K562 (cell line): Measurements from ENCODE around the gene SVBP. TPM values are rescaled to one million over a fixed set of nuclear protein-coding genes. Genes with fewer than 3 reads are reported as not detected.

Source experiments
- ATAC-seq: fragments of 200-7000 bp; cut with Tn5 transposase; 3 replicates; pipeline ENCODE4 v1.9.1; 2020; ENCODE audit warnings: moderate library complexity
- BruUV-seq: library from RNA; stranded (reverse); fragments of 400-500 nt; replicated peaks from 2 replicates; lab custom pipeline; 2021; lab: Mats Ljungman, UMichigan
- CTCF ChIA-PET: fragments of 300-600 bp; formaldehyde crosslinking; extraction: SDS; loops from one replicate; lab custom pipeline; 2021; ENCODE audit warnings: low intra/inter-chr PET ratio; lab: Yijun Ruan, JAX
- POLR2A ChIA-PET: fragments of 300-600, 350-650 bp; sonication (Branson Sonifier 250); formaldehyde crosslinking; extraction: SDS; loops from one replicate; lab custom pipeline; 2021; ENCODE audit warnings: antibody characterized with exemption, inconsistent platforms; lab: Yijun Ruan, JAX
- DNase-seq, 4 experiments: peaks; one replicate each; pipeline versions ENCODE4 v3.0.0 to v3.0.0-alpha.2; 2011 to 2018; ENCODE audit warnings: low spot score in 3 of 4, mixed read lengths in 3 of 4; ENCODE audit errors: extremely low read depth in 1 of 4
- FAIRE-seq: peaks from 2 replicates; lab custom pipeline; 2011; peaks lifted over from hg19 to GRCh38; lab: Jason Lieb, UNC
- H2AFZ ChIP-seq: 2 replicates; pipeline ENCODE4 v1.6.0; 2011; ENCODE audit warnings: low read depth, low read length, control low read depth, inconsistent platforms
- H3K27ac ChIP-seq: fragments of 200-600 bp; 3 replicates; pipeline ENCODE4 v1.8.0; 2011; ENCODE audit warnings: low read depth, mild to moderate bottlenecking, control low read depth, inconsistent platforms, low read length, moderate library complexity, mixed read lengths; ENCODE audit errors: extremely low read depth
- H3K27me3 ChIP-seq, 2 experiments: fragments of 300-600 bp in 1 of 2; 2 replicates in 1 of 2; 3 replicates in 1 of 2; pipeline versions ENCODE4 v1.6.0 to v1.8.0; 2011; ENCODE audit warnings: inconsistent platforms in 2 of 2, low read length in 2 of 2, mild to moderate bottlenecking in 1 of 2, mixed read lengths in 1 of 2, moderate library complexity in 1 of 2; ENCODE audit not compliant: control insufficient read depth in 2 of 2, insufficient read depth in 2 of 2
- H3K36me3 ChIP-seq: fragments of 300-600 bp; 3 replicates; pipeline ENCODE4 v1.8.0; 2011; ENCODE audit warnings: mild to moderate bottlenecking, low read length, inconsistent platforms; ENCODE audit not compliant: control insufficient read depth, insufficient read depth
- H3K4me1 ChIP-seq, 2 experiments: fragments of 200-600 bp in 1 of 2; replicated peaks in 1 of 2; 2 replicates in 1 of 2; 3 replicates in 1 of 2; pipeline versions ENCODE4 v1.5.1 to v1.8.0; 2011; ENCODE audit warnings: inconsistent platforms in 2 of 2, low read length in 2 of 2, mild to moderate bottlenecking in 1 of 2, mixed read lengths in 1 of 2, moderate library complexity in 1 of 2; ENCODE audit not compliant: control insufficient read depth in 2 of 2, insufficient read depth in 2 of 2
- H3K4me2 ChIP-seq: 2 replicates; pipeline ENCODE4 v1.6.1; 2011; ENCODE audit warnings: low read length, control low read depth, inconsistent platforms, mixed read lengths; ENCODE audit not compliant: insufficient read depth
- H3K4me3 ChIP-seq: fragments of 200-600 bp; sonication (generic), shearing (Covaris generic); 2 replicates; pipeline ENCODE4 v1.5.1; 2016; ENCODE audit warnings: control low read depth, inconsistent platforms
- H3K79me2 ChIP-seq: fragments of 200-600 bp; 3 replicates; pipeline ENCODE4 v1.8.0; 2011; ENCODE audit warnings: low read length, inconsistent platforms; ENCODE audit not compliant: control insufficient read depth, insufficient read depth
- H3K9ac ChIP-seq, 2 experiments: 2 replicates each; pipeline versions ENCODE4 v1.6.0 to v1.6.1; 2011; ENCODE audit warnings: low read depth in 2 of 2, low read length in 2 of 2, control low read depth in 1 of 2, inconsistent platforms in 1 of 2, mild to moderate bottlenecking in 1 of 2, mixed read lengths in 1 of 2; ENCODE audit not compliant: insufficient read depth in 1 of 2
- H3K9me1 ChIP-seq: one replicate; pipeline ENCODE4 v1.6.0; 2011; ENCODE audit warnings: inconsistent platforms, mild to moderate bottlenecking, low read length, moderate library complexity; ENCODE audit not compliant: control insufficient read depth, insufficient read depth
- H3K9me3 ChIP-seq: replicated peaks from 2 replicates; pipeline ENCODE4 v1.5.1; 2011; ENCODE audit warnings: low read depth, low read length, inconsistent platforms; ENCODE audit not compliant: control insufficient read depth, insufficient read depth
- H4K20me1 ChIP-seq: replicated peaks from 2 replicates; pipeline ENCODE4 v1.6.1; 2011; ENCODE audit warnings: low read length, inconsistent platforms, mixed read lengths; ENCODE audit not compliant: control insufficient read depth, insufficient read depth
- POLR3A ChIP-seq: IDR thresholded peaks from 2 replicates; pipeline ENCODE4 v1.6.1; 2011; ENCODE audit warnings: borderline replicate concordance, mild to moderate bottlenecking, moderate library complexity; ENCODE audit not compliant: insufficient read length, insufficient read depth; ENCODE audit errors: extremely low read depth
- SIN3A ChIP-seq, 2 experiments: fragments of 150-350 bp in 1 of 2; IDR thresholded peaks; 2 replicates each; pipeline ENCODE4 v1.6.1; 2011 to 2016; ENCODE audit warnings: borderline replicate concordance in 2 of 2, low read depth in 2 of 2, low read length in 2 of 2, mild to moderate bottlenecking in 2 of 2, moderate library complexity in 2 of 2; ENCODE audit not compliant: control insufficient read depth in 1 of 2
- SMARCA4 ChIP-seq: fragments of 450-650 bp; IDR thresholded peaks from 2 replicates; pipeline ENCODE4 v1.6.1; 2016
- WGBS: fragments of 100-300 bp; shearing (Covaris generic); methylation state at CpG from one replicate; pipeline ENCODE4 v1.1.6; 2016; ENCODE audit warnings: low coverage, mixed read lengths; ENCODE audit not compliant: insufficient coverage; ENCODE audit errors: missing lambda C conversion rate; 5-methylcytosine and 5-hydroxymethylcytosine counted together
- in situ Hi-C: fragments of 300-500 bp; cut with MboI; formaldehyde crosslinking; loops from 4 replicates; pipeline ENCODE4 v1.15.0; 2018; ENCODE audit warnings: inconsistent platforms, mixed read lengths
- intact Hi-C: fragments of 100-400 bp; cut with micrococcal nuclease; formaldehyde crosslinking; loops from 2 replicates; pipeline ENCODE4 v1.14.2; 2022
- polyA plus RNA-seq, 8 experiments: library from polyadenylated mRNA; depleted of rRNA in 4 of 8; stranded (reverse) in 5 of 8; unstranded in 3 of 8; fragments of >200 nt; fragmentation: Nextera tagmentation in 2 of 8; fragmentation: Illumina TruSeq in 1 of 8; extraction: Ambion mirVana in 2 of 8; extraction: Trizol in 1 of 8; gene quantifications; 2 replicates each; pipeline versions ENCODE4 v1.2.1 to v1.2.3, GENCODE V29; 2011 to 2014; ENCODE audit warnings: inconsistent platforms in 1 of 8, missing spikeins in 1 of 8
- total RNA-seq, 7 experiments: library from RNA; depleted of rRNA in 6 of 7; stranded (reverse); fragments of >200 nt in 6 of 7; fragmentation: Illumina TruSeq in 2 of 7; extraction: Trizol in 2 of 7; gene quantifications; 2 replicates each; pipeline versions ENCODE4 v1.2.1 to v1.2.3, GENCODE V29; 2011 to 2021; ENCODE audit warnings: low replicate concordance in 1 of 7
- TF ChIP-seq, protein P1 (sequence below), 2 experiments: fragments of 450-650 bp in 1 of 2; sonication (generic) in 1 of 2; formaldehyde crosslinking in 1 of 2; IDR thresholded peaks; 2 replicates each; pipeline versions ENCODE4 v1.7.1 to v1.9.0; 2016 to 2022; ENCODE audit warnings: inconsistent platforms in 1 of 2, mild to moderate bottlenecking in 1 of 2, missing genetic modification reagents in 1 of 2

Gene SVBP
- total and polyA plus RNA-seq, 9 of the 15 experiments (the other 6 are each of a cell fraction or from before 2014, with no cell fraction given) = 31.7 to 49.7 (median 40.0) TPM

DNA sequence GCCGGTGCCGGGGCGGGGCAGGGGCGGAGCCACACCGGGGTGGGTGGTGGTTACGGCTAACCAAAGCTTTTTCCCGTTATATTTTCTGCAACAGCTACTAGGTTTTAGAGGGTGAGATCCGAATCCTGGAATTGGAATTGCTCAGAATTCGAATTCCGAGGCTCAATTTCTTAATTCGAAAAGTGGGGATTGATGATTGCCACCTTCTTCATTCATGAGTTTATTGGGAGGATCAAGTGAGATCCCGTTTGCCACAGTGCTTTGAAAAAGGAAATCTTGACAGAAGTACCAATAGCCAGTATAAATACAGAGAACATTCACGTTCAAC lies 207 bp upstream of the SVBP start:
- ChIA-PET CTCF (no interaction called here), POLR2A (interaction anchor here (0.5 to 8.7 kb wide), 8 partner anchors 11 to 252 kb away, joined by 3 to 76 read pairs (median 4); partner anchors contain the start of genes C1orf50, P3H1 and ZNF691)
- WGBS = 3% methylated on average over 10 of the region's 13 CpGs
- H3K4me2 ChIP-seq = peak overlapping the region; percentile 87
- H3K36me3 ChIP-seq = peaks cover 8% of the 10 kb centered on the region; the same call in 2 of the 3 replicates
- ATAC-seq (no peak), FAIRE-seq (no peak), DNase-seq (no peak)
- TF ChIP-seq, protein P1, sequence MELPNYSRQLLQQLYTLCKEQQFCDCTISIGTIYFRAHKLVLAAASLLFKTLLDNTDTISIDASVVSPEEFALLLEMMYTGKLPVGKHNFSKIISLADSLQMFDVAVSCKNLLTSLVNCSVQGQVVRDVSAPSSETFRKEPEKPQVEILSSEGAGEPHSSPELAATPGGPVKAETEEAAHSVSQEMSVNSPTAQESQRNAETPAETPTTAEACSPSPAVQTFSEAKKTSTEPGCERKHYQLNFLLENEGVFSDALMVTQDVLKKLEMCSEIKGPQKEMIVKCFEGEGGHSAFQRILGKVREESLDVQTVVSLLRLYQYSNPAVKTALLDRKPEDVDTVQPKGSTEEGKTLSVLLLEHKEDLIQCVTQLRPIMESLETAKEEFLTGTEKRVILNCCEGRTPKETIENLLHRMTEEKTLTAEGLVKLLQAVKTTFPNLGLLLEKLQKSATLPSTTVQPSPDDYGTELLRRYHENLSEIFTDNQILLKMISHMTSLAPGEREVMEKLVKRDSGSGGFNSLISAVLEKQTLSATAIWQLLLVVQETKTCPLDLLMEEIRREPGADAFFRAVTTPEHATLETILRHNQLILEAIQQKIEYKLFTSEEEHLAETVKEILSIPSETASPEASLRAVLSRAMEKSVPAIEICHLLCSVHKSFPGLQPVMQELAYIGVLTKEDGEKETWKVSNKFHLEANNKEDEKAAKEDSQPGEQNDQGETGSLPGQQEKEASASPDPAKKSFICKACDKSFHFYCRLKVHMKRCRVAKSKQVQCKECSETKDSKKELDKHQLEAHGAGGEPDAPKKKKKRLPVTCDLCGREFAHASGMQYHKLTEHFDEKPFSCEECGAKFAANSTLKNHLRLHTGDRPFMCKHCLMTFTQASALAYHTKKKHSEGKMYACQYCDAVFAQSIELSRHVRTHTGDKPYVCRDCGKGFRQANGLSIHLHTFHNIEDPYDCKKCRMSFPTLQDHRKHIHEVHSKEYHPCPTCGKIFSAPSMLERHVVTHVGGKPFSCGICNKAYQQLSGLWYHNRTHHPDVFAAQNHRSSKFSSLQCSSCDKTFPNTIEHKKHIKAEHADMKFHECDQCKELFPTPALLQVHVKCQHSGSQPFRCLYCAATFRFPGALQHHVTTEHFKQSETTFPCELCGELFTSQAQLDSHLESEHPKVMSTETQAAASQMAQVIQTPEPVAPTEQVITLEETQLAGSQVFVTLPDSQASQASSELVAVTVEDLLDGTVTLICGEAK (IDR thresholded peaks at IDR 0.05) = 0 out of 2 replicates have a peak, but pooled peaks have one; percentile 6
- TF ChIP-seq, protein P1 (CRISPR knock-in tag; IDR thresholded peaks at IDR 0.05) = no peak
- TF ChIP-seq SMARCA4 = 0 out of 2 replicates have a peak, but pooled peaks have one; percentile 18
- TF ChIP-seq POLR3A = no peak
- TF ChIP-seq SIN3A (IDR thresholded peaks at IDR 0.05; ENCODE audit: borderline replicate concordance in 2 of 2, control insufficient read depth in 1 of 2, low read depth in 2 of 2, low read length in 2 of 2) = 0 out of 4 replicates have a peak, but pooled peaks of 1 of the 2 experiments have one; percentile 5
- in situ Hi-C loops (no loop called here), intact Hi-C loops (loop anchor here (1.0 kb wide), 1 partner anchor 8 kb away; no protein-coding TSS in a partner anchor)
- peaks cover 38% of the 10 kb centered on the region for H3K79me2 ChIP-seq
- BruUV-seq = no TSS peak
- H2AFZ ChIP-seq = peak overlapping the region; percentile 83
- peaks cover 16 to 38% of the 10 kb centered on the region in 2 experiments for H3K4me1 ChIP-seq
- no peaks in the 10 kb centered on the region for H3K9me3 ChIP-seq
- H3K27me3 ChIP-seq = no peaks in the 10 kb centered on the region
- no peaks in the 10 kb centered on the region for H4K20me1 ChIP-seq
- peak overlapping the region; percentile 79 for H3K4me3 ChIP-seq
- peak overlapping the region; percentile 99; the same call in 2 of the 3 replicates for H3K27ac ChIP-seq
- H3K9me1 ChIP-seq = no peaks in the 10 kb centered on the region
- peak overlapping the region; percentile 40 to 74; a peak in 3 of 4 replicates for H3K9ac ChIP-seq
